K562 (cell line): ENCODE measurements around the gene TXNIP. TPM values are rescaled to one million over a fixed set of nuclear protein-coding genes. Genes with fewer than 3 reads are reported as not detected.

Experiments
- CBX3 ChIP-seq, 2 experiments: IDR thresholded peaks; 1 replicate in 1 of 2; 2 replicates in 1 of 2; pipeline ENCODE4 v1.6.1; 2012; ENCODE audit warnings: inconsistent platforms in 2 of 2, low read length in 2 of 2, borderline replicate concordance in 1 of 2, control low read depth in 1 of 2
- ETV5 ChIP-seq: sonication (generic); formaldehyde crosslinking; IDR thresholded peaks from 2 replicates; pipeline ENCODE4 v1.4.0; 2020; ENCODE audit warnings: low read depth, mild to moderate bottlenecking, missing genetic modification reagents
- GABPB1 ChIP-seq: sonication (generic); formaldehyde crosslinking; IDR thresholded peaks from 2 replicates; pipeline ENCODE4 v1.8.0; 2022; ENCODE audit warnings: mild to moderate bottlenecking, missing genetic modification reagents
- HDAC1 ChIP-seq, 2 experiments: fragments of 450-650 bp; IDR thresholded peaks; 2 replicates each; pipeline ENCODE4 v1.6.1; 2016 to 2017; ENCODE audit warnings: inconsistent platforms in 1 of 2, mild to moderate bottlenecking in 1 of 2, moderate library complexity in 1 of 2
- MEF2A ChIP-seq: IDR thresholded peaks from 2 replicates; pipeline ENCODE4 v1.6.1; 2011; ENCODE audit warnings: low read depth, mild to moderate bottlenecking, low read length, moderate library complexity; ENCODE audit not compliant: control insufficient read depth
- MITF ChIP-seq: IDR thresholded peaks from 2 replicates; pipeline ENCODE4 v1.6.1; 2014; ENCODE audit warnings: antibody characterized with exemption
- NFE2 ChIP-seq: IDR thresholded peaks from 2 replicates; pipeline ENCODE4 v1.6.1; 2014; ENCODE audit warnings: antibody characterized with exemption, low read depth
- NFIX ChIP-seq: fragments of 250-450 bp; sonication (Bioruptor Pico); IDR thresholded peaks from 2 replicates; pipeline ENCODE4 v1.4.0; 2020; ENCODE audit warnings: low read depth, mild to moderate bottlenecking, moderate library complexity
- NRF1 ChIP-seq, 2 experiments: fragments of 450-650 bp; IDR thresholded peaks in 1 of 2; conservative IDR thresholded peaks in 1 of 2; 2 replicates each; pipeline ENCODE4 v1.6.1; 2014; ENCODE audit warnings: mild to moderate bottlenecking in 2 of 2
- SMARCA5 ChIP-seq: fragments of 450-650 bp; IDR thresholded peaks from 2 replicates; pipeline ENCODE4 v1.6.1; 2016
- STAG1 ChIP-seq: sonication (generic); formaldehyde crosslinking; IDR thresholded peaks from 2 replicates; pipeline ENCODE4 v1.5.0; 2020; ENCODE audit warnings: missing genetic modification reagents, borderline replicate concordance
- UBTF ChIP-seq, 2 experiments: IDR thresholded peaks; 2 replicates each; pipeline ENCODE4 v1.6.1; 2012; ENCODE audit warnings: improper control_type of control experiment in 2 of 2, low read depth in 2 of 2, low read length in 2 of 2, borderline replicate concordance in 1 of 2
- ZBTB7A ChIP-seq: IDR thresholded peaks from 2 replicates; pipeline ENCODE4 v1.6.1; 2011; ENCODE audit warnings: low read depth, mild to moderate bottlenecking, low read length, moderate library complexity, borderline replicate concordance; ENCODE audit not compliant: control insufficient read depth
- ZNF121 ChIP-seq: sonication (generic); formaldehyde crosslinking; conservative IDR thresholded peaks from 2 replicates; pipeline ENCODE4 v1.8.0; 2022; ENCODE audit warnings: missing genetic modification reagents
- polyA plus RNA-seq, 8 experiments: library from polyadenylated mRNA; depleted of rRNA in 4 of 8; stranded (reverse) in 5 of 8; unstranded in 3 of 8; fragments of >200 nt; fragmentation: Nextera tagmentation in 2 of 8; fragmentation: Illumina TruSeq in 1 of 8; extraction: Ambion mirVana in 2 of 8; extraction: Trizol in 1 of 8; gene quantifications; 2 replicates each; pipeline versions ENCODE4 v1.2.1 to v1.2.3, GENCODE V29; 2011 to 2014; ENCODE audit warnings: inconsistent platforms in 1 of 8, missing spikeins in 1 of 8
- total RNA-seq, 7 experiments: library from RNA; depleted of rRNA in 6 of 7; stranded (reverse); fragments of >200 nt in 6 of 7; fragmentation: Illumina TruSeq in 2 of 7; extraction: Trizol in 2 of 7; gene quantifications; 2 replicates each; pipeline versions ENCODE4 v1.2.1 to v1.2.3, GENCODE V29; 2011 to 2021; ENCODE audit warnings: low replicate concordance in 1 of 7
- TF ChIP-seq, protein P1 (sequence below), 3 experiments: fragments of 200-800 bp in 1 of 3; sonication (Bioruptor generic) in 1 of 3; sonication (generic) in 1 of 3; formaldehyde crosslinking in 1 of 3; IDR thresholded peaks; 2 replicates each; pipeline versions ENCODE4 v1.6.1 to v1.8.0; 2016 to 2022; ENCODE audit warnings: mild to moderate bottlenecking in 2 of 3, missing compliant biosample characterization in 2 of 3, missing genetic modification characterization in 2 of 3, missing genetic modification reagents in 1 of 3

TXNIP gene
- total and polyA plus RNA-seq, 9 of the 15 experiments (the other 6 are each of a cell fraction or from before 2014, with no cell fraction given), result 120 to 499 (median 257) TPM

GRCh38 chr1:145962157-145963102, 33.9 kb downstream of the TXNIP start (continued):
- TF ChIP-seq, protein P1, sequence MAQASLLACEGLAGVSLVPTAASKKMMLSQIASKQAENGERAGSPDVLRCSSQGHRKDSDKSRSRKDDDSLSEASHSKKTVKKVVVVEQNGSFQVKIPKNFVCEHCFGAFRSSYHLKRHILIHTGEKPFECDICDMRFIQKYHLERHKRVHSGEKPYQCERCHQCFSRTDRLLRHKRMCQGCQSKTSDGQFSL (CRISPR knock-in tag; IDR thresholded peaks at IDR 0.05), result peak; percentile 39; the same call in 1 of the 2 replicates
- TF ChIP-seq, protein P1 (tag; IDR thresholded peaks at IDR 0.05), result peak in 1 of 2 experiments; percentile 97; a peak in 2 of 4 replicates
- no peak for TF ChIP-seq MITF
- TF ChIP-seq HDAC1 (IDR thresholded peaks at IDR 0.05), result 0 out of 4 replicates have a peak, but pooled peaks of 1 of the 2 experiments have one; percentile 25
- peak; percentile 17; the same call in 1 of the 2 replicates for TF ChIP-seq ZBTB7A
- peak; percentile 7; the same call in 1 of the 2 replicates for TF ChIP-seq STAG1 (CRISPR knock-in tag)
- TF ChIP-seq MEF2A, result peak; percentile 89
- TF ChIP-seq SMARCA5, result peak; percentile 14; the same call in 1 of the 2 replicates
- TF ChIP-seq CBX3 (IDR thresholded peaks at IDR 0.05; ENCODE audit: borderline replicate concordance in 1 of 2, low read length in 2 of 2), result no peak
- TF ChIP-seq NFE2, result peak; percentile 38
- 0 out of 2 replicates have a peak, but pooled peaks have one; percentile 25 for TF ChIP-seq ETV5 (CRISPR knock-in tag)
- no peak for TF ChIP-seq NFIX
- TF ChIP-seq NRF1 (conservative IDR thresholded peaks at IDR 0.05 in 1 of 2, IDR thresholded peaks at IDR 0.05 in 1 of 2), result peak in 1 of 2 experiments; percentile 4; a peak in 1 of 4 replicates
- TF ChIP-seq UBTF (IDR thresholded peaks at IDR 0.05; ENCODE audit: borderline replicate concordance in 1 of 2, low read depth in 2 of 2, low read length in 2 of 2), result no peak
- 0 out of 2 replicates have a peak, but pooled peaks have one; percentile 39 for TF ChIP-seq GABPB1 (CRISPR knock-in tag)
- peak; percentile 25; the same call in 1 of the 2 replicates for TF ChIP-seq ZNF121
